Activated CD4-positive, alpha-beta T cell treated with anti-CD3 and anti-CD28 coated beads for 24 hours (primary cell): ENCODE data around the gene DLK2.

Experiments used
- DNase-seq, 2 donors: peaks; one replicate each; pipeline ENCODE4 v3.0.0-alpha.2; 2020; ENCODE audit warnings: low read depth in 2 of 2

DLK2 gene

DNA sequence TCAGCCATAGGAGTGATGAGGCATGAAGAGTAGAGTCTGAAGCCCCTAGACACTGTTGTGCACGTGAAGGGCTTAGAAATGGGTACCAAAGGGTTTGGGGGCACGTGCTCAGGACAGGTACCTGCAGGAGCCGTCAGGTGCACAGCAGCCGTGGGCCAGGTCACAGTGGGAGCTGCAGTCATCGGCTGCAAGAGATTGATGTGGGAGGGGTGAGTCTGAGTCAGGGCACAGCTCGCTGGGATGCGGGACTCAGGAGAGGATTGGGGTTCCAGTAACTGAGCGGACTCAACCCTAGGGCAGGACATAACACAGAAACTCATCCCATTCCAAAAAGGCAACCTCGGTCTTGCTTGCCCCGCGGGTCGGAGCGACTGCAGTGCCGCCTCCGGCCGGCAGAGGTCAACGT, 1.1 kb downstream of the DLK2 start:
- DNase-seq = peak; percentile 52 to 70

DNA sequence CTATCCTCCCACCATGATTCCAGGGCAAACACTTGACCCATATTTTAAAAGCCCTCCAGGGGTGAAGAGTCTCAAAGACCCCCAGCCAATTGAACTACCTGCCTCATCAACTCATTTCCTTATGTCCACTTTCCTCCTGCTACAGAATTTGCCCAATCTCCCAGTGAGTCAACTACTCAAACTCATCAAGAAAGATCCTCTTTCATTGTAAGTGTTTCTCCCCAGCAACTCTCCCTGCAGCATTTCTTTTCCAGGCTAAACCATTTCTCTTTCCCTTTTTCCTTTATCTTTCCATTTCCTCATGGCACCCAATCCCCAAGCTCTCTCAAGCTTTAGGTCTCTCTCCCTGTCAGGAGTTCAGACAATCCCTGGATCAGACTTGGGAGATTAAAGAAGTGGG, 1.5 kb downstream of the DLK2 start:
- no peak for DNase-seq

DNA sequence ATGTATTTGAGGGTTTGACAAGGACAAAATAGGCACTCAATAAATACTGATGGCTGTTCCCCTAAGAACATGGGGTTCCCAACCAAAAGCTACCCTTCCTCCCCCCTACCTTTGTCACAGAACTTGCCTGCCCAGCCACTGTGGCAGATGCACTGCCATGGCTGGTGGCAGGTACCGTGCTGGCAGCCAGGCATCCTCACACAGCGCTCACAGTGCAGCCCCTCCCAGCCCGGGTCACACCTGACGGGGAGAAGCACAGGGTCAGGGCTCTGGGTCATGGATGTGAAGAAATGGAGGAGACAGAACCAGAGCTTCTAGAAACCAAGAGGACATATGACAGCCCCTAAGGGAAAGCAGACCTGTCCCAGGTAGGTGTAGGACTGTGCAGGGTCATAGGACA, 2.5 kb downstream of the DLK2 start:
- no peak for DNase-seq

DNA sequence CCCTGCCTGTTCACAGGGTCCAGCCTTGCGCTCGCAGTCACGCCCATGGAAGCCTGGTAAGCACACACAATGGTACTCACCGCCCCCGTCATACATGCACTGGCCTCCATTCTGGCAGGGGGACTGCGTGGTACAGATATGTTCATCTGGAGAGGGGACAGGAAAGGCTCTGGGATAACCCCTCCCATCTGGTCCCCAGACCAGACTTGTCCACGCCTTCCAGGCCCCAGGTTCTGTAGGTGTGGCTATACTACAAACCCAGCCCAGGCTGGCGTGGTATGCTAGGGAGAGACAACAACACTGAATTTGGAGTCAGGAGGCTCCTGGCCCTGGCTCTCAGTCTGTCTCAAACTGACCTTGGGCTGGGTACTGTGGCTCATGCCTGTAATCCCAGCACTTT, 3.4 kb downstream of the DLK2 start:
- DNase-seq = no peak

DNA sequence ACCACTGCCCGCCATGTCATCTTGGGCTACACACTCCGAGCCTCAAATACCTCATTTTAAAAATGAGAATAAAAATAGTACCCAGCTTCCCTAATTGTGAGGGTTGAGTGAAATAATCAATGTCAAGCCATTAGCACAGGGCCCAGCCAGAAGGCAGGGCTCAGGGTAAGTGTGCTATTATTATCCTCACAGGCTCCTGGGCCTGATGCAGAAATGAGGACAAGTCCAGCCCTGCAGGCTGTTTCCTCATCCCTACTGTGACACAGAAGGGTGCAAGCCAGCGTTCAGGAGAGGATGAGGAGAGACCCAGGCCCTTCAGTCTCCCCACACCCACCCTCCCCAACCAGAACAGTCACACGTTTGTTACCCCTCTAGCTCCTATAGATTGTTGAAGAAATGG, 4.0 kb downstream of the DLK2 start:
- no peak for DNase-seq

DNA sequence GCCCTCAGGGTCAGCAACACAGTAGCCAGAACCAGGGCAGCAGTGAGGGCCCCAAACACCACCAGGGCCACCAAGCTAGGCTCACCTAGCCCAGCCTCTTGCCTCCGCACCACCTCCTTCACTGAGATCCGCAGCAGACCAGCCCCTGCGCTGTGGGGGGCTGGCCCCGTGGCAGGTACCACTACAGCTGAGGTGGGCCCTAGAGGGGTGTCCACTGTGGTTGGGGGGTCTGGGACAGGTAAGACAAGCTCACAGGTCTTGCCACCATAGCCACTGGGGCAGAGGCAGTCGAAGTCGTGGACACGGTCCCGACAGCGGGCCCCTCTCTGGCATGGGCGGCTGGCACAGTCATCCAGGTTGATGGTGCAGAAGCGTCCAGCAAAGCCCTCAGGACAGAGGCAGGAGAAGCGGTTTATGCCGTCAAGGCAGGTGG, 4.6 kb downstream of the DLK2 start:
- DNase-seq = no peak

DNA sequence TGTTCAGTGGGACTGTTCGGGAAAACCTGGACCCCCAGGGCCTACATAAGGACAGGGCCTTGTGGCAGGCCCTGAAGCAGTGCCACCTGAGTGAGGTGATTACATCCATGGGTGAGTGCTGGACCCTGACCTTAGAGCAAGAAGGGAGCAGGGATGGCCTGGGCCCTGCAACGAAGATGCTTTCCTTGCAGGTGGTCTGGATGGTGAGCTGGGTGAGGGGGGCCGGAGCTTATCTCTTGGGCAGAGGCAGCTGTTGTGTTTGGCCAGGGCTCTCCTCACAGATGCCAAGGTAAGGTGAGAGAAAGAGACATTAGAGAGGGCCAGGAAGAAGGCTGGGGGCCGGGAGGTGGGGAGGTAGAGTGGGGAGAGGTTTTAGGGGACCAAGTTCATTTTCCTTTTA, 6.4 kb downstream of the DLK2 start:
- DNase-seq = no peak

DNA sequence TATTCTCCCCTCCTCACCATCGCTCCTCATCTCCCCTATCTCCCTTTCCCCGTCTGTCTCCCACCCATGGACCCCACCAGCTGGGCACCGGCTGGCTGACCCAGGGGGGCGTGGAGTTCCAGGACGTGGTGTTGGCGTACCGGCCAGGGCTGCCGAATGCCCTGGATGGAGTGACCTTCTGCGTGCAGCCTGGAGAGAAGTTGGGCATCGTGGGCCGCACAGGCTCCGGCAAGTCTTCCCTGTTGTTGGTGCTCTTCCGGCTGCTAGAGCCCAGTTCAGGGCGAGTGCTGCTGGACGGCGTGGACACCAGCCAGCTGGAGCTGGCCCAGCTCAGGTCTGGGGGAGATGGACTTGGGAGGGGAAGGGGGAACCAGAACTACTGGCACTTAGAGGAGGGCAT, 7.7 kb downstream of the DLK2 start:
- DNase-seq = no peak

DNA sequence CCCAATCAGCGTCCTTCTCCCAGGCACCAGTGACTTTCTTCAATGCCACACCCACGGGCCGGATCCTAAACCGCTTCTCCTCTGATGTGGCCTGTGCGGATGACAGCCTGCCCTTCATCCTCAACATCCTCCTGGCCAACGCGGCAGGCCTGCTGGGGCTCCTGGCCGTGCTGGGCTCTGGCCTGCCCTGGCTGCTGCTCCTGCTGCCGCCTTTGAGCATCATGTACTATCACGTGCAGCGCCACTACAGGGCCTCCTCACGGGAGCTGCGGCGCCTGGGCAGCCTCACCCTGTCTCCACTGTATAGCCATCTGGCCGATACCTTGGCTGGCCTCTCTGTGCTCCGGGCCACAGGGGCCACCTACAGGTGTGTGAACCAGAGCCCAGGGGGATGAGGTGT, 9.8 kb downstream of the DLK2 start:
- DNase-seq = no peak

DNA sequence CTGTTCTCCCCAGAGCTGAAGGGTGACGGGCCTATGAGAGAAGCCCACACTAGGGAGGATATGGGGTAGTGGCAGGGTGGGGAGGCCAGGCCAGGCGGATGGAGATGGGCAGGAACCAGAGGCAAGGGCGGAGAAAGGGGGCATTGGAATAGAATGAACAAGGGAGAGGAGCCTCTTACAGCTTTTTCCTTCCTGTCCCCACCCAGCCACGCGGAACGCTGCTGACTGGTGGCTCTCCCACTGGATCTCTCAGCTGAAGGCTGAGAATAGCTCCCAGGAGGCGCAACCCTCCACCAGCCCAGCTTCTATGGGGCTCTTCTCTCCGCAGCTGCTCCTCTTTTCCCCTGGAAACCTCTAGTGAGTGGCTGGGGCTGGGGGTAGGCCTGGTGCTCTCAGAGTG, 10.8 kb downstream of the DLK2 start:
- DNase-seq = no peak

DNA sequence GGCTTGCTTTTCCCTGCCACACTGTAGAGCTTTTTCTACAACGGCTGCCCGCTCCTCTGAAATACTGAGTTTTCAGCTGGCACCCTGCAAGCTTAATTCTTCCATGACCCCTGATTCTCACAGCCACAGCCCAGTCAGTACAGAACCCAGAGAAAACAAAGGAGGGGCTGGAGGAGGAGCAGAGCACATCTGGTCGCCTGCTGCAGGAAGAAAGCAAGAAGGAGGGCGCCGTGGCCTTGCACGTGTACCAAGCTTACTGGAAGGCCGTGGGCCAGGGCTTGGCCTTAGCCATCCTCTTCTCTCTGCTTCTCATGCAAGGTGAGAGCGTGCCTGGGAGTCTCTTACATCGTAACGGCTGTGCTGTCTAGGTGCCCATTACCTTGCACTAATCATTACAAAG, 11.3 kb downstream of the DLK2 start:
- no peak for DNase-seq

DNA sequence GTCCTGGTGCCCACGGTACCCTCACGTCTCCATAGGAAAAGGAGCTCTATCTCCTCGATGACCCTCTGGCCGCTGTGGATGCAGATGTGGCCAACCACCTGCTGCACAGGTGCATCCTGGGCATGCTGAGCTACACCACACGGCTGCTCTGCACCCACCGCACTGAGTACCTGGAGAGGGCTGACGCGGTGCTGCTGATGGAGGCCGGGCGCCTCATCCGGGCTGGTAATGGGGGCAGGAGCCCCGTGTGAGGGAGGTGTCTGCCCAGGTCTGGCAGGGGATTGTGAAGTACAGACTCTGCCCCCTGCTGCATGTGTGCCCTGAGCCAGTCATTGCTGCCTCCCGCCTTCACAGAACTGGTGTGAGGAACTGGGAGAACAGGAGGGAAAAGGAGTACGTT, 12.4 kb downstream of the DLK2 start:
- DNase-seq = no peak

DNA sequence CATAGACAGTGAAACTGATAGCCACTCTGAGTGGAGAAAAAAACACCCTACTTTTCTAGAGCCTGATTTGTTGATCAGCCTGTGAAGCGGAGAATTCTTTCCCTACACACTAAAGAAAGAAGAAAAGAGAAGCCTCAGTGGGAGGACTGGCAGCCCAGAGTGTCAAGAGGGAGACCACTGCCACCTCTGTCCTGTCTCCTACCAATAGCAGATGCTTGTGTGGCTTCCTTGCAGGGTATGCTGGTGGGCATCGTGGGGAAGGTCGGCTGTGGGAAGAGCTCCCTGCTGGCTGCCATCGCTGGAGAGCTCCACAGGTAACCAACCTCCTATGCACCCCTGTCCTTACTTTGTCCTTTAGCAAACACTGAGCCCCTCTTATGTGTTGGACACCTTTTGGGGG, 17.6 kb downstream of the DLK2 start:
- DNase-seq = no peak

DNA sequence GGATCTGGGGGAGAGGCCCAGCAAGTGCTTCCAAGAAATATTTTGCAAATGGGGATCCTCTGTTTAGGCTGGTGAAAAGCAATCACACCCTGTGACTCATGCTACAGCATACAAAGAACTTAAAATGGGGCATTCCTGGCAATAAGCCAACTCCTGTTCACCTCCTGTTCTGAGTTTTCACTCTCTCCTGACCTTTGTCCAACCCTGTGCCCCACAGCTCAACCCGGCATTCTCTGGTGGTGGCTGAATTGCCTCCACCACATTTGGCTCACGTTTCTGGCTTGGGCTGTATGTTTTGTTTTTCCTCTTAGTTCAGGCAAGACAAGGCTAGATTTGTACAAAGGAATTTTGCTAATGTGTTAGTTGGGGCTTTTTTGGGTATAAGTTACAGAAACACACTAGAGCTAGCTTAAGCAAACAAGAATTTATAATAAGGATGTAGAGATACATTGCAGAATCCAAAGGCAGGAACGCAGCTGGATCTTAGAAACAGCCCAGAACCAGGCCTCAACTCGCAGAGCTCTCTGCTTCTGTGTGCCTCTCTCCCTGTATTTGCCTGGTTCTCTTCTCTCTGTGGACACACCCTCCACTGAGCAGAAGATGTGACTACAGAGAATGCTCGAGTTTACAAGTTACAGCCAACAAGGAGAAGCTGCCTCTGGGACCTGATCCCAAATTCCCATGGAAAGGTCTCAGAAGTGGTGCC, 18.6 kb downstream of the DLK2 start:
- no peak for DNase-seq

DNA sequence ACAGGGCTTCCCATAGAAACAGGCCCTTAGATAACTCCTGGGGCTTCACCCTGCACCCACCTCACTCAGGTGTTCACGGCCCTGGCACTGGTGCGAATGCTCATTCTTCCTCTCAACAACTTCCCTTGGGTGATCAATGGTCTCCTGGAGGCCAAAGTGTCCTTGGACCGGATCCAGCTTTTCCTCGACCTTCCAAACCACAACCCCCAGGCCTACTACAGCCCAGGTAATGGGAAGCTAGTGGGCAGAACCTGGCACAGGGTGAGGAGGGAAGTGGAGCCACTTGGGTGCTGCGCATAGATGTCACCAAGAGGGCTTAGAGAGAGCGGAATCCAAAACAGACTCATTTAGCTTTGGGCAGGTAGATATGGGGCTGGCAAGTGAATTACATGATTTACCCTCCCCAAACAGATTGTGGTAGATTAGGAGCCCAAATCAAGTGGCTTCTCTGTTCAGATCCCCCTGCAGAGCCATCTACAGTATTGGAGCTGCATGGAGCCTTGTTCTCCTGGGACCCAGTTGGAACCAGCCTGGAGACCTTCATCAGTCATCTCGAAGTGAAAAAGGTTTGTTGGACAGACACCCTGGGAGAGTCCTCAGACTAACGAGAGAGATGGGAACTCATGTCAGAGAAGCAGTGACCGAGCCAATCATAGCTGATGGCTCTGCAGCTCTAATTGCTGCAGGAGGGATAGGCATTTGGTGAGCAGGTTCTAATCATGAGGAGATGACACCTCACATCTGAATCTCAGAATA, 19.5 kb downstream of the DLK2 start:
- DNase-seq = no peak

DNA sequence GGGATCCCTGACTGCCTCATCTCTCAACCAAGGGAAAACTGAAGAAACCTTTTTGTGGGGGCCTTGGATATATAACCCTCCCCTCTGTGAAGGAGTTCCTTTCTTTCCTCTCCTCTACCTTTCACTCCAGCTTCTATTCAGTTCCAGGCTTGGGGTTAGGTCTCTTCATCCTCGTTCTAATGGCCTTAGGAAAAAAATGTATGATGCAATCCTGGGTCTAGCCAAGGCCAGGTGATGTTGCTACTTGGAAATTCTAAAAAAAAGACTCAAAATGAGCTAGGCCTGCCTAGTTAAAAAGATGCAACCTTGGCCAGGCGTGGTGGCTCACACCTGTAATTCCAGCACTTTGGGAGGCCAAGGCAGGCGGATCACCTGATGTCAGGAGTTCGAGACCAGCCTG, 20.4 kb downstream of the DLK2 start:
- no peak for DNase-seq

DNA sequence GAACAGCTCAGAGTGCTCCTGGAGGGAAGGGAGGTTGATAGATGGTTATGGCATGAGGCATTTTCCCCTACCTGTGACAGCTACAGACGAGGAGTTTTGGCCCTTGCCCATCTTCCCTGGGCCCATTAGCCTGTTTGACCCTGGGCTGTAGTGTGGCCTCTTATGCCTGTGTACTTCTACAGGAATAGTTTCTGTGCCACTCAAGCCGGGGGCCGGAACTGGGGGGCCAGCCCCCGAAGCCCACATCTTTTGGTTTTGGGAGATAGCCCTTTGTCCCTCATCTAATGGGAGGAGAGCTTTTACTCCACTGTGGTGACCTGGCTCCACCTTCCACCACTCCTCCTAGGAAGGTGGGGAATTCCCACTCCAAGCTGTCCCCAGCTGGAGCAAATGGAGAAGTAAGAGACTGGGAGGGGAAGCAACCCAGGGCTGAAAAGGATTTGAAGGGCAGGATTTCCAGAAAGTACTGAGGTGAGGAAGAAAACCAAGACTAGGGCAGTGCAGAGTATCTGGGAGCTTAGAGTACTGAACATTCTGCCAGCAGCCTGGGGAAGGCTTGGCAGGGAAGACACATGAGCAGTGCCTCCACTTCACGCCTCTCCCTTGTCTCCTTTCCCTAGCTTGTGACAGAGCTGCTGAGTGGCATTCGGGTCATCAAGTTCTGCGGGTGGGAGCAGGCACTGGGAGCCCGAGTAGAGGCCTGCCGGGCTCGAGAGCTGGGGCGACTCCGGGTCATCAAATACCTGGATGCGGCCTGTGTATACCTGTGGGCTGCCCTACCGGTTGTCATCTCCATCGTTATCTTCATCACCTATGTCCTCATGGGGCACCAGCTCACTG, 21.1 kb downstream of the DLK2 start:
- no peak for DNase-seq

DNA sequence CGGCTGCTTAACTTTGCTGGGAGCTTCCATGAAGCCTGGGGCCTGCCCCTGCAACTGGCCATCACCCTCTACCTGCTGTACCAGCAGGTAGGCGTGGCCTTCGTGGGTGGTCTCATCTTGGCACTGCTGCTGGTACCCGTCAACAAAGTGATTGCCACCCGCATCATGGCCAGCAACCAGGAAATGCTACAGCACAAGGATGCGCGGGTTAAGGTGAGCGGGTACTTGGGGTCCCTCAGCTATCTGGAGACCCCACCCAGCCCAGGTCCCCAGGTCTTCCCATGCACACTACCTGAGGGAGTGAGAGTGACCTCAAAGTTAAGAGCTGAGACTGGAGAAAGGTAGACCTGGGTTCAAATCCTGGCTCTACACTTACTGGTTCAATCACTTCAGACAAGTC, 22.2 kb downstream of the DLK2 start:
- no peak for DNase-seq

DNA sequence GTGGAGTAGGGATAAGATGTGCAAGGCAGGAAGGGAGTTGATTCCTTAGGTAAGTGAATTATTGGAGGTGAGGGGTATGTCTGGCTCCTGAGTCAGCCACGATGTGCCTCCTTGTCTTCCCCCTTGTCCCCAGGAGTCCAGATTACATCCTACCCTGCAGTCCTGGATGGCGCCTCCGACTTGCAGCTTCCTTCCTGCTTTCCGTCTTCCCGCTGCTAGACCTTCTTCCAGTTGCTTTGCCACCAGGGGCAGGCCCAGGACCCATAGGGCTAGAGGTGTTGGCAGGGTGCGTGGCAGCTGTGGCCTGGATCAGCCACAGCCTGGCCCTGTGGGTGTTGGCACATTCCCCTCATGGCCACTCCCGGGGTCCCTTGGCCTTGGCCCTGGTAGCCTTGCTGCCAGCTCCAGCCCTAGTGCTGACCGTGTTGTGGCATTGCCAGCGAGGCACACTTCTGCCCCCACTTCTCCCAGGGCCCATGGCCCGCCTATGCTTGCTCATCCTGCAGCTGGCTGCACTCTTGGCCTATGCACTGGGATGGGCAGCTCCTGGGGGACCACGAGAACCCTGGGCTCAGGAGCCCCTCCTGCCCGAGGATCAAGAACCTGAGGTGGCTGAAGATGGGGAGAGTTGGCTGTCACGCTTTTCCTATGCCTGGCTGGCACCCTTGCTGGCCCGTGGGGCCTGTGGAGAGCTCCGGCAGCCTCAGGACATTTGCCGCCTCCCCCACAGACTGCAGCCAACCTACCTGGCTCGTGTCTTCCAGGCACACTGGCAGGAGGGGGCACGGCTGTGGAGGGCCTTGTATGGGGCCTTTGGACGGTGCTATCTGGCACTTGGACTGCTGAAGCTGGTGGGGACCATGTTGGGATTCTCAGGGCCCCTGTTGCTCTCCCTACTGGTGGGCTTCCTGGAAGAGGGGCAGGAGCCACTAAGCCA, 23.1 kb downstream of the DLK2 start:
- DNase-seq = no peak

DNA sequence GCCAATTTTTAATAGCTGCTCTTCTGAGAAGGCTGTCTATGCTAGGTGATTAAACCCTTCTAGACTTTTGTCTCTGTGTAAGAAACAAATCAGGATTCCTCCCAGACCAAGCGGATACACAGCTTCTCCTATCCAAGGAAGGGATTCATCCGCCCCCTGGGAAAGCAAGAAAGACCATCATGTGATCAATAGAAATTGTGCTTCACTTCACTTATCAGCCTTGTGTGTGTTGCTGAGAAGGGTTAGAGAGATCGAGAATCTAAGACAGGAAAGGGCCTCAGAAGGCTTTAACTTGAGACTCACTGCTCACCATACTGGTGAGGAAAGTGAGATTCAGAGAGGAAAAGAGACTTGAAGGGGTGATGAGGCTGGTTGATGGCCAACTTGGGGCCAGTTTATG, 26.5 kb downstream of the DLK2 start:
- DNase-seq = no peak

DNA sequence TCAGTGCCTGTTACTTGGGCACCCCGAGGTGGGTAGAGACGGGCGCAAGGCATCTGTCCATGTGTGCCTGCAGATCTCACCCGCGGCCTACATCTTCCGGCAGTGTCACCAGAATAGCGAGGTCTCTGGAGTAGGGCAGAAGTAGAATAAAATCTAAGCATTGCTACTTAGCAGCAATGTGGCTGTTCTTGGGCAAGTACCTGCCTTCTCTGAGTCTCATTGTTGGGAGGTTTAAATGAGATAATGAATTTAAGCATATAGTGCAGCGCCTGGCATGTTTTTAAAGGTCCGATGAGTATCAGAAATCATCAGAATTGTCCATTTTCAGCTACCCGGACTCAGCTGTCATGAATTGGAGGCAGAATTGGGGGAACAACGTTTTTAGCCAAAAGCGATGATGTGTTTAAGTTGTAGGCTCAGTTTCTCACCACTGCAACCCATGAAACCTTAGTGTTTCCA, 27.2 kb downstream of the DLK2 start:
- no peak for DNase-seq
